Upper lobe of left lung (tissue), 6 donors: Measurements from ENCODE around the gene MCTP2. TPM values are rescaled to one million over a fixed set of nuclear protein-coding genes. Genes with fewer than 3 reads are reported as not detected.
A peak's percentile ranks its signal among the peaks of the same experiment; 100 is the strongest.

Experiments
- ATAC-seq, 2 donors: fragments of 200-7000 bp; cut with Tn5 transposase; one replicate each; pipeline ENCODE4 v1.9.1; 2022; ENCODE audit warnings: mild to moderate bottlenecking in 2 of 2, moderate library complexity in 2 of 2; ENCODE audit not compliant: low FRiP score in 2 of 2
- DNase-seq, 2 donors: peaks; one replicate each; pipeline ENCODE4 v3.0.0-alpha.2; 2019 to 2020
- H3K27ac ChIP-seq, 4 donors: fragments of 200-600 bp; sonication (generic); one replicate each; pipeline ENCODE4 v1.5.1; 2016 to 2019
- H3K27me3 ChIP-seq, 4 donors: fragments of 200-600 bp; sonication (generic); one replicate each; pipeline ENCODE4 v1.5.1; 2017 to 2019
- H3K36me3 ChIP-seq, 4 donors: fragments of 200-600 bp; sonication (generic); one replicate each; pipeline ENCODE4 v1.5.1; 2016 to 2019
- H3K4me1 ChIP-seq, 4 donors: fragments of 200-600 bp; sonication (generic); one replicate each; pipeline ENCODE4 v1.5.1; 2018 to 2019
- H3K4me3 ChIP-seq, 4 donors: fragments of 200-600 bp; sonication (generic); one replicate each; pipeline ENCODE4 v1.5.1; 2017 to 2019; ENCODE audit warnings: mild to moderate bottlenecking in 2 of 4, moderate library complexity in 1 of 4
- H3K9me3 ChIP-seq, 4 donors: fragments of 200-600 bp; sonication (generic); one replicate each; pipeline ENCODE4 v1.5.1; 2018 to 2019
- CTCF ChIP-seq, 6 experiments: fragments of 450-650 bp in 4 of 6; fragments of 200-600 bp in 2 of 6; sonication (generic) in 2 of 6; IDR thresholded peaks; one replicate each; pipeline ENCODE4 v1.5.1; 2016 to 2019; ENCODE audit warnings: antibody characterized with exemption in 6 of 6
- EP300 ChIP-seq, 4 donors: sonication (generic); formaldehyde crosslinking; IDR thresholded peaks; one replicate each; pipeline ENCODE4 v1.5.1; 2017; ENCODE audit warnings: antibody characterized with exemption in 4 of 4, control low read depth in 2 of 4
- POLR2A ChIP-seq, 4 donors: fragments of 450-650 bp; IDR thresholded peaks; one replicate each; pipeline ENCODE4 v1.5.1; 2016 to 2017; ENCODE audit warnings: antibody characterized with exemption in 4 of 4, mild to moderate bottlenecking in 2 of 4
- POLR2AphosphoS5 ChIP-seq, 2 donors: sonication (generic); formaldehyde crosslinking; IDR thresholded peaks; one replicate each; pipeline ENCODE4 v1.5.1; 2017; ENCODE audit warnings: antibody characterized with exemption in 2 of 2
- WGBS, 2 donors: methylation state at CpG; one replicate each; pipeline ENCODE4 v1.1.5; 2017 to 2018; 5-methylcytosine and 5-hydroxymethylcytosine counted together
- total RNA-seq, 6 donors: library from RNA; depleted of rRNA in 4 of 6; stranded (reverse); fragments of >200 nt in 4 of 6; gene quantifications; one replicate each; pipeline versions ENCODE4 v1.1.0 to v1.2.1, GENCODE V29; 2016 to 2021
- donor health status: DM: no; HTN: no; CAD: no; lungs with moderate emphysema.
- donor health status: DM: no; HTN: yes; CAD: no; lungs with severe emphysema.

The MCTP2 gene
- total RNA-seq, 6 donors from 2014 or later, result 33.4 to 64.8 (median 48.5) TPM

GRCh38 chr15:94259121-94259751, 27.9 kb downstream of the MCTP2 start:
- WGBS, 2 donors, result 57 to 80% methylated on average over 1 of the region's 1 CpG

GRCh38 chr15:94259863-94260262, 28.5 kb downstream of the MCTP2 start:
- WGBS, 2 donors, result 71 to 89% methylated on average over 3 of the region's 3 CpGs
- ATAC-seq, result no peak

More at GRCh38 chr15:94259121-94259751, 27.9 kb downstream of the MCTP2 start:
- H3K27me3 ChIP-seq, result no peaks in the 10 kb centered on the region
- H3K36me3 ChIP-seq, result no peaks in the 10 kb centered on the region
- H3K4me3 ChIP-seq, result no peak overlapping the region
- TF ChIP-seq POLR2AphosphoS5 (IDR thresholded peaks at IDR 0.05), result no peak
- no peak for TF ChIP-seq CTCF (IDR thresholded peaks at IDR 0.05)
- no peak for TF ChIP-seq POLR2A (IDR thresholded peaks at IDR 0.05)
- TF ChIP-seq EP300 (IDR thresholded peaks at IDR 0.05), result no peak
- ATAC-seq, result no peak
- H3K4me1 ChIP-seq, result peaks cover 0 to 10% (median 4%) of the 10 kb centered on the region in 4 donors
- H3K9me3 ChIP-seq, result no peaks in the 10 kb centered on the region
- H3K27ac ChIP-seq, result peak overlapping the region in 1 of 4 donors; percentile 17
- no peak for DNase-seq

GRCh38 chr15:94262201-94262600, 30.8 kb downstream of the MCTP2 start:
- ATAC-seq (no peak), DNase-seq (no peak)
- 83% methylated on average over 1 of the region's 1 CpG for WGBS, 2 donors
- Histone ChIP-seq H3K4me3 (no peak overlapping the region), H3K9me3 (no peaks in the 10 kb centered on the region), H3K36me3 (no peaks in the 10 kb centered on the region), H3K27ac (no peak overlapping the region), H3K27me3 (no peaks in the 10 kb centered on the region), H3K4me1 (peaks cover 4 to 10% (median 5%) of the 10 kb centered on the region in 4 donors)
- TF ChIP-seq CTCF (IDR thresholded peaks at IDR 0.05) (no peak), POLR2AphosphoS5 (IDR thresholded peaks at IDR 0.05) (no peak), POLR2A (IDR thresholded peaks at IDR 0.05) (no peak), EP300 (IDR thresholded peaks at IDR 0.05) (no peak)

More at GRCh38 chr15:94259863-94260262, 28.5 kb downstream of the MCTP2 start:
- no peak for DNase-seq
- no peak overlapping the region for H3K4me3 ChIP-seq
- H3K4me1 ChIP-seq, result peaks cover 2 to 10% (median 6%) of the 10 kb centered on the region in 4 donors
- no peaks in the 10 kb centered on the region for H3K36me3 ChIP-seq
- H3K27me3 ChIP-seq, result no peaks in the 10 kb centered on the region
- no peaks in the 10 kb centered on the region for H3K9me3 ChIP-seq
- no peak for TF ChIP-seq CTCF (IDR thresholded peaks at IDR 0.05)
- TF ChIP-seq EP300 (IDR thresholded peaks at IDR 0.05), result no peak
- H3K27ac ChIP-seq, result peak overlapping the region in 1 of 4 donors; percentile 17

GRCh38 chr15:94263341-94264273, 32.2 kb downstream of the MCTP2 start:
- no peak overlapping the region for H3K27ac ChIP-seq
- TF ChIP-seq CTCF (IDR thresholded peaks at IDR 0.05) (no peak), EP300 (IDR thresholded peaks at IDR 0.05) (no peak), POLR2AphosphoS5 (IDR thresholded peaks at IDR 0.05) (no peak), POLR2A (IDR thresholded peaks at IDR 0.05) (no peak)
- WGBS, 2 donors, result 69 to 82% methylated on average over 7 of the region's 7 CpGs
- no peak for ATAC-seq
- H3K4me1 ChIP-seq, result peaks cover 4 to 10% (median 5%) of the 10 kb centered on the region in 4 donors
- H3K27me3 ChIP-seq, result no peaks in the 10 kb centered on the region
- H3K9me3 ChIP-seq, result no peaks in the 10 kb centered on the region
- no peaks in the 10 kb centered on the region for H3K36me3 ChIP-seq
- no peak overlapping the region for H3K4me3 ChIP-seq
- no peak for DNase-seq
